Activated CD4-positive, alpha-beta T cell treated with anti-CD3 and anti-CD28 coated beads, Interleukin-2, amount 50 U/mL, for 24 hours (primary cell): ENCODE results near the gene PRMT7.
"Not testable (repeated sequence)": the region's sequence is repeated elsewhere in the genome, so short reads cannot be mapped to it uniquely, and the experiment has no call there.

Experiments used
- DNase-seq, 2 donors: peaks; one replicate each; pipeline ENCODE4 v3.0.0-alpha.2; 2020; ENCODE audit warnings: low read depth in 1 of 2, low spot score in 1 of 2

Gene PRMT7

GRCh38 chr16:68283801-68284598 lies 26.8 kb upstream of the PRMT7 start:
- no peak for DNase-seq

GRCh38 chr16:68284847-68285246 lies 26.0 kb upstream of the PRMT7 start:
- no peak for DNase-seq

- no peak for DNase-seq
These were observed 25.1 kb upstream of the PRMT7 start for GRCh38 chr16:68285683-68286082.

GRCh38 chr16:68286153-68287074 lies 24.4 kb upstream of the PRMT7 start:
- DNase-seq = no peak

- no peak for DNase-seq
These were observed 23.3 kb upstream of the PRMT7 start for GRCh38 chr16:68287276-68288251.

- no peak for DNase-seq
These were observed 22.6 kb upstream of the PRMT7 start for GRCh38 chr16:68288252-68288650.

- not testable (repeated sequence) for DNase-seq
These were observed 22.0 kb upstream of the PRMT7 start for GRCh38 chr16:68288796-68289195.

GRCh38 chr16:68289202-68289601 lies 21.6 kb upstream of the PRMT7 start:
- no peak for DNase-seq

- DNase-seq = peak in 1 of 2 donors; percentile 36
These were observed 21.0 kb upstream of the PRMT7 start for GRCh38 chr16:68289621-68290329.

- DNase-seq = no peak
These were observed 20.4 kb upstream of the PRMT7 start for GRCh38 chr16:68290450-68290849.

GRCh38 chr16:68291227-68291626 lies 19.6 kb upstream of the PRMT7 start:
- no peak for DNase-seq

GRCh38 chr16:68292425-68292824 lies 18.4 kb upstream of the PRMT7 start:
- no peak for DNase-seq

- DNase-seq = no peak
These were observed 14.5 kb upstream of the PRMT7 start for GRCh38 chr16:68296291-68296690.

GRCh38 chr16:68296693-68297092 lies 14.1 kb upstream of the PRMT7 start:
- no peak for DNase-seq

GRCh38 chr16:68297908-68298307 lies 12.9 kb upstream of the PRMT7 start:
- DNase-seq = no peak

GRCh38 chr16:68298312-68298711 lies 12.5 kb upstream of the PRMT7 start:
- no peak for DNase-seq

GRCh38 chr16:68298907-68299561 lies 11.8 kb upstream of the PRMT7 start:
- DNase-seq = no peak

- no peak for DNase-seq
These were observed 11.0 kb upstream of the PRMT7 start for GRCh38 chr16:68299571-68300453.
